Activated T-cell treated with anti-CD3 and anti-CD28 coated beads for 4 hours (primary cell): ENCODE data around the gene AK8.
A peak's percentile ranks its signal among the peaks of the same experiment; 100 is the strongest.

ENCODE experiments used
- DNase-seq: peaks from one replicate; pipeline ENCODE4 v3.0.0-alpha.2; 2020

The AK8 gene

DNA sequence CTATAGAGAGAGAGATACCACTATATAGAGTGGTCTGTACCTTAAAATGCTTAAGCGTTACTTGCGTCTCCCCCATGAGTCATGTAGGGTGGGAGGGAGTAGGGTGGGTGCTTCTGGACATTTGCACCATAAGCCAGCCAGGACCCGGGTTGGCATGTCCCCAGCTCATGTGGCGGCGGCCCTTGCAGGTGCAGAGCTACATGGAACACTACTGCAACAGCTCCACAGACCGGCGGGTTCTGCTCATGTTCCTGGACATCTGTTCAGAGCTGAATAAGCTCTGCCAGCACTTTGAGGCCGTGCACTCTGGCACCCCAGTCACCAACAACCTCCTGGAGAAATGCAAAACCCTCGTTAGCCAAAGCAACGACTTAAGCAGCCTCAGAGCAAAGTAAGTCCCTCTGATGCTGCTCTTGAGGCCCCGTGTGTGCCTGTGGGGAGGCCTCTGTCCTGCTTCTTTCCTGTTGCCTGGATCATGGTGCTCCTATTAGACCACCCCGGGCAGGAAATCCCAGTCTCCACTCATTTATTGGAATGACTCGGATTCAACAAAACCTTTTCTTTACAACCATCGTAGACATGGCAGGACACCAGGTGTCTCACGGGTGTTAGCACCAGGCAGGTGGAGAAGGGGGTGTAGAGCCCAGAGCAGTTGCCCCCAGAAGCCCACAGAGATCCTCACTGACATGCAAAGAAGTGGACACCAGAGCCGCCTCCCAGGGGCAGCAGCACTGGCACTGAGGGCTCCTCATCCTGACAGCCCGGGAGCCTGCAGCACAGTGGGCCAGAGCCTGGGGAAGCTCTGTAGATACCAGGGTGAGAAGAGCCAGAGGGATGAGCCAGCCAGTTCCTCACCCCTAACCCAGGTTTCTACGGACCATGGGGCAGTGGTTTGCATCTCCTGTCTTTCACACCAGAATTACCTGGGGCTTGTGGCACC lies 9.4 kb upstream of the AK8 start:
- no peak for DNase-seq

DNA sequence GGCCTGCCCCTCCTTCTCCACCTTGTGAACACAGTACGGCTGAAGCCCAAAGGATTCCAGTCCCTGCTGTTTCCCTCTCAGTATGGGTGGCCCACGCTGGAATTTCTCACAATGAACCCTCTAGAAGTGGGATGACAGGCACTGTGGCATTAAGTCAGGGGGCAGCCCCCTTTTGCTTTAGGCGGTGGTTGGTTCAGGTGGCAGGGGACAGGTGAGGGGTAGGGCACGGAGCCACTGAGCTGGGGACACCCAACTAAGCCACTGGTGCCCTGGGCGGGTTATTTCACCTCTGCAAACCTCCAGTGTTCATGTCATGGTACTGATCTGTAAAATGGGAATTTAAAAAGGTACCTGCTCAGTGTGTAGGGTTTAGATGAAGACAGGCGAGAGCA lies 8.2 kb upstream of the AK8 start:
- no peak for DNase-seq

GRCh38 chr9:132885720-132886333 lies 7.7 kb upstream of the AK8 start:
- DNase-seq: no peak

DNA sequence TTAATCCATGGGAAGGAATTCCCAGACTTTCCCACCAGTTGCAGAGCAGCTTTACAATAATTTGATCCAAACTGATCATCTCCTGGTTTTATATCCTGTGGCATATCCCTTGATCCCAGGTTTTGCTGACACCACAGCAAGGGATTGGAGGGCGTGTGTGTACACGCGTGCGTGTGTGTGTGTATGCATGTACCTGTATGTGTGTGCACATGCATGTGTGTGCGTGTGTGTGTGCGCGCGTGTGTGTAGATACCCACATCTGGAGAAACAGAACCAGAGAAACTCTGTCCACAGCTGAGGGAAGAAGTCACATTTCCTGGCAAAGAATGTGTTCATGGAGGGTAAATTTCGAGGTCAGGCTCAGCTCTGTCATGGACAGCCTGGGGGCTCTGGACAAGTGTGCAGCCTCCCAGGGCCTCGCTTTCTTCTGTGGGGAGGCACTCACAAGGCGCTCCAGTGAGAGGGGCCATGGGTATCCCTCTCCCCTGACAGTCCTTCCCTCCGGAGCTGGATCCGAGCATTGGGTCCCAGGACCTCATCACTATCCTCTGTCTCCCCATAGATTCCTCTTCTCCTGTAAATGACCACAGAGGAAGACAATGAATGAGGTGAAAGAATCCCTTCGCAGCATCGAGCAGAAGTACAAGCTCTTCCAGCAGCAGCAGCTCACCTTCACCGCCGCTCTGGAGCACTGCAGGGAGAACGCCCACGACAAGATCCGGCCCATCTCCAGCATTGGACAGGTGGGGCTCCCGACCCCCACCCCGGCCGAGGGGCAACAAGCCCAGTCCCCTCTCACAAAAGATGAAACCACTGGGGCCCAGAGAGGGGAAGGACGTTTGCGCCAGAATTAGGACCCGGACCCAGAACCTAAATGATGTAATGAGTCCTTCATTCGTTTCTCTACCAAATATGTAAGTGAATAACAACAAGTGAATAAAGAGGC lies 5.5 kb upstream of the AK8 start:
- DNase-seq: no peak

GRCh38 chr9:132882616-132883015 lies 4.5 kb upstream of the AK8 start:
- no peak for DNase-seq

GRCh38 chr9:132881826-132882225 lies 3.7 kb upstream of the AK8 start:
- DNase-seq: no peak

GRCh38 chr9:132880324-132880661 lies 2.2 kb upstream of the AK8 start:
- DNase-seq: no peak

- no peak for DNase-seq
Measured at GRCh38 chr9:132879457-132880323, 1.6 kb upstream of the AK8 start.

DNA sequence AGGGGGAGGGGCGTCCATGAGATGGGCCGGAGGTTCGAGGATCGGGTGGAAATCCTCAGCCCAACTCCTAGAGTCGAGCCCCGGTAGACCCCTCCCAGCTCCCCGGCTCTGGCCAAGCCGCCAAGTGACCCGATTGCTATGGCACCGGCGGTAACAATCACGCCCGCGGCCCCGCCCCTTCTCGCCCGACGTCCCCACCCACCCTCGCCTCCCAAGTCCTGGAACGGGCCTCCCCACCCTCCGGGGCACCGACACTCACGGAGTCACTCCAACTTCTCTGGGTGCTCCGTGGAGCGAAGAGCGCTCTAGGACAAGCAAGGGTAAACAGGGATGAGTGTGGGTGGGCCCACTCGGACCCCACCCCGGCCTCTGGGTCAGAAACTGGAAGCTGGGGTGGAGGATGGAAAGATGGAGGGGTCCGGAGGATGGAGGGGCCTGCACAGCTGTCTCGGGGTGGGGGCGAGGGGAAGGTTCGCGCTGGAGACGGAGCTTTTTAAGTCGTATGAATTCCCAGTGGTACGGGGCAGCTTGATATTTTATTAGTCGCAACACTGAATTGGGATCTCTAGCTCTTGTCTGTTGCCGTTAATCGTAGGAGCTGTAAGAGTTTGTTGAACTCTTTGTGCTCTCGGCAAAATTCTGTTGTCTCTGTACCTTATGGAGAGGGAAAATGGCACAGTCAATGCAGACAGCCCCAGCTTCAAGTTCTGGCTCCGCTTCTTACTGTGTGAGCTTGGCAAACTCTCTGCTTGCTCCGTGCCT lies 792 bp upstream of the AK8 start, which contains the start of gene SPACA9:
Gene SPACA9 (plus strand): TSS at position 204 of the 762 bp plus-strand sequence. CDS start 5,050 bp downstream, outside the sequence.
- peak; percentile 17 for DNase-seq

DNA sequence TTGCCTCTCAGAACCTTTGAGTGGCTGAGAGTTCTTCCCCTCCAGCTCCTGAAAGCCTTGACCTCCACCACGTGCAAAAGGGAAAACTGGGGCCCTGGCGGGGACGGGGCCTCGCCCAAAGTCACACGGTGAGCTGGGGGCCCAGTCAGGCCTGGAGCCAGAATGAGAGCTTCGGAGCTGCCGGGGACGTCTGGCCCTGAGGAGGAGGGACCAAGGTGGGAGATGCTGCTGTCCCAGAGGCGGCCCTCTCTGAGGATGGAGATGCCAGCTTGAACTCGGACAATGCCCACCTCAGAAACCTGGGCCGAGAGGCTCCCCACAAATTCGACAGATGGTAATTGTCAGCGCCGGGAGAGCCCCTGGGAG lies 643 bp downstream of the AK8 start:
- DNase-seq: no peak

GRCh38 chr9:132876849-132877248 lies 1.2 kb downstream of the AK8 start:
- no peak for DNase-seq

DNA sequence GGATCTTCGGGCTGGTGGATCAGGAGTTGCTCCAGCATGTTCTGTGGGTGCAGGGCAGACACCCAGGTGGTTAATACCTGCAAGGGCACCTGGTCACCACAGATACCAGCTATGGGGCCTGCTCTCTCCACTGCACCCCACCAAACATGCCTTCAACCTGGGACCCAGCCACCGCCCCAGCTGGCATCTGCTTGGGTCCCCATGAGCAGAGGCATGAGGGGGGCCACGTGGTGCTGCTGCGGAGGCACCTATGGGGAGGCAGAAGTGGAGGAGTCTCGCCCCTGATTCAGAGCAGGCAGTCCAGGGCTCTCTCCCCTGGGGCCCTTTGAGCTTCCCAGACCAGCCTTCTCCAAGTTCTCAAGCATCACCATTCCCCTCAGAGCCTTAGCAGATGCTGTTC lies 2.9 kb downstream of the AK8 start:
- no peak for DNase-seq

DNA sequence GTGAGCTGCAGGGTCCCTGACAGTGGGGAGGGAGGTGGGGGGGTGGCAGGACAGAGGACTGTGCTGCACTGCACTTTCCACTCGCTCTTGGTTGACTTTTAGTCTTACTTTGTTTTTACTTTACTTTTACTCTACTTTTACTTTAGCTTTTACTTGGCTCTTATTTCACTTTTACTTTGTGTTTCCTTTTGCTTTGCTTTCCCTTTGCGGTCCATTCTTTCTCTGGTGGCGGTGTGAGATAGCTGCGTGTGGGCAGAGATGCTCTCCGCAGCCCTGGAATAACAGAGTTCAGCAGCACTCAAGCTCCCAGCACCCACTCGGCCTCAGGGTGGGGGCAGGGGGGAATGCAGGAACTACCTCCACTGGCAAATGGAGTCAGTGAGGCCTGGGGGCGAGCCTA lies 4.7 kb downstream of the AK8 start:
- no peak for DNase-seq

DNA sequence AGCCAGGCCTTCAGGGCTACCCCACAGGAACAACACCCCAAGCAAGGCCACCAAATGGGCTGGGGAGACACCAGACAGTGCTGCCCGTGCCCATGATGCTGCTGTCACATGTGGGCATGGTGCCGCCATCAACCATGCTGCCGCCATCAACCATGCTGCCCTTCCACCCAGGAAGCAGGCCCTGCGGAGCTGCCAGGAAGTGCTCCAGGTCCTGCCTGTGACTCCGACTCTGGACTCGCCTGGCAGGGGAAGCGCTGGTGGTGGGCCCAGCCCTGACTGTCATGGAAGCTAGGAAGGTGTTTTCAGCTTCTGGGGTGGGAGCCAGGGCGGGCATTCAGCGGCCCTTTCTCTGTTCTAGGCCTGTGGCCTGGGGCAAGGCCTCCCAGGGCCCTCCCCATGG lies 8.8 kb downstream of the AK8 start:
- no peak for DNase-seq

DNA sequence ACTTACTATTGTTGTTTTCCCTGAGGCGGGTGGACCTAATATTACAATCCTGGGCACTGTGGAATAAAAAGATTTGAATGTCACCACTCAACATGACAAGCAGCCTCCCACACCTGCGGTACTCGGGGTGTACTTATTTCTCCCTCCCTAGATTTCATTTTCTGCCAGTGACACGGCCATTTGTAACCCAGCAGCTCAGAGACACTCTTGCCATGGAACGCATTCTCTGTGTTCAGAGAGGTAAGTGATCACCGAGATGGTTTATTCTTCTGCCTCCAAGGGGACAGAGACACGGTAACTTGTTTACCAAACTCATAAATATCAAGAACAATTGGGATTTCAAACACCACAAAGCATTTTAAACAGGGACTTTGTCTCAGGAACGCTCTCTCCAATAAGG lies 11.2 kb downstream of the AK8 start:
- no peak for DNase-seq

- no peak for DNase-seq
Measured at GRCh38 chr9:132864691-132865090, 13.4 kb downstream of the AK8 start.

- DNase-seq: no peak
Measured at GRCh38 chr9:132864277-132864676, 13.8 kb downstream of the AK8 start.

GRCh38 chr9:132863096-132863495 lies 15.0 kb downstream of the AK8 start:
- DNase-seq: no peak

- no peak for DNase-seq
Measured at GRCh38 chr9:132862533-132862932, 15.6 kb downstream of the AK8 start.

DNA sequence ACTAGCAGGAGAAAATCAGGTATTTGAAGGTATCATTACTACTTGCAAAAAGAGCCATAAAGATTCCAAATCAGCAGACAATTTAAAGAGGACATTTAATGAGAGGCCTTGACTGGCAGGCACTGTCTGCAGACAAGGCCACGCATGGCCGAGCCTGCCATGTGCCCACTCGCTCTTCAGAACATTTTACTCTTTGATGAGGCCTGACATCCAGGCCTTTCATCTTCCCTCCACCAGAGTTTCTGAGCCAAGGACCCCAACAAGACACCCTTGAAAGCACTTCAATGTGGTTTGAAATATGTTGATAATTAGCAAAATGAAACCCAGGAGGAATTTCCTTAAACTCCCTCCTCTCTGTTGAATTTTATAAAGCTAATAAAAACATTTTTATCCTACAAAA lies 16.4 kb downstream of the AK8 start:
- no peak for DNase-seq

DNA sequence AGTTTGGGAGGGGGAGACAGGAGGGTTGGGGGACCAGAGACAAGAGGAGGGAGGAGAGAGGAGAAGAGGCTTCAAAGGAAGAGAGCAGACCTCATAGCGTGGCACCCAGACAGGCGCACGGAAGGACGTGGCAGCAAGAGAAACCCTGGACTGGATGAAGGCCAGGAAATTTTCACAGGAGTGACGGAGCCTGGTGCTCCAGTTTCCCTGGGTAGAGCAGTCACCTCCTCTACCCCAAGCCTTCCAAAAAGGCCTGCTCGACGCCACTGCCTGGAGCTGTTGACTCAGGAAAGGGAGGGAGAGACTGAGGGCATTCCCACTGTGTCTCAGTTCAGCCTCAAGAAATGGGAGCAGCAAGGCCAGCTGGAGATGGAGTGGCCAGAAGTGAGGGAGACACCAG lies 19.3 kb downstream of the AK8 start:
- DNase-seq: no peak
